SK-N-SH treated with all-trans-retinoic acid at 6 μM for 48 hours (cell line): Measurements from ENCODE around the gene LCAT.

Experiments
- ATAC-seq: fragments of 200-7000 bp; cut with Tn5 transposase; 3 replicates; pipeline ENCODE4 v1.9.1; 2020; ENCODE audit warnings: mild to moderate bottlenecking, moderate library complexity
- ARNTL ChIP-seq: fragments of 450-650 bp; formaldehyde crosslinking; IDR thresholded peaks from 2 replicates; pipeline ENCODE4 v1.5.0; 2020; ENCODE audit warnings: low read depth, mild to moderate bottlenecking, moderate library complexity, borderline replicate concordance
- CREB5 ChIP-seq: fragments of 250-450 bp; sonication (Bioruptor Pico); IDR thresholded peaks from 2 replicates; pipeline ENCODE4 v1.5.1; 2020; ENCODE audit warnings: low read depth, mild to moderate bottlenecking, moderate library complexity
- CSDC2 ChIP-seq: fragments of 250-450 bp; sonication (Bioruptor Pico); IDR thresholded peaks from 2 replicates; pipeline ENCODE4 v1.5.0; 2020; ENCODE audit warnings: mild to moderate bottlenecking, moderate library complexity
- CSRNP3 ChIP-seq: fragments of 250-450 bp; sonication (Bioruptor Pico); IDR thresholded peaks from 2 replicates; pipeline ENCODE4 v1.5.1; 2021; ENCODE audit warnings: mild to moderate bottlenecking, moderate library complexity
- GLIS3 ChIP-seq: fragments of 250-450 bp; sonication (Bioruptor Pico); IDR thresholded peaks from 2 replicates; pipeline ENCODE4 v1.5.0; 2020; ENCODE audit warnings: mild to moderate bottlenecking, moderate library complexity
- OSR1 ChIP-seq: fragments of 250-450 bp; sonication (Bioruptor Pico); IDR thresholded peaks from 2 replicates; pipeline ENCODE4 v1.8.0; 2022; ENCODE audit warnings: moderate library complexity, mild to moderate bottlenecking, inconsistent platforms
- PATZ1 ChIP-seq: fragments of 250-450 bp; sonication (Bioruptor Pico); IDR thresholded peaks from 2 replicates; pipeline ENCODE4 v1.8.0; 2020; ENCODE audit warnings: mild to moderate bottlenecking, moderate library complexity, borderline replicate concordance
- POU6F1 ChIP-seq: fragments of 250-450 bp; sonication (Bioruptor Pico); IDR thresholded peaks from 2 replicates; pipeline ENCODE4 v1.8.0; 2021; ENCODE audit warnings: low read depth, mild to moderate bottlenecking, moderate library complexity, borderline replicate concordance
- PPARA ChIP-seq: fragments of 250-450 bp; sonication (Bioruptor Pico); IDR thresholded peaks from 2 replicates; pipeline ENCODE4 v1.5.0; 2020; ENCODE audit warnings: mild to moderate bottlenecking, borderline replicate concordance
- SNAI2 ChIP-seq: fragments of 250-450 bp; sonication (Bioruptor Pico); IDR thresholded peaks from 2 replicates; pipeline ENCODE4 v1.5.0; 2020; ENCODE audit warnings: mild to moderate bottlenecking, moderate library complexity
- TCF4 ChIP-seq: fragments of 250-450 bp; sonication (Bioruptor Pico); IDR thresholded peaks from 2 replicates; pipeline ENCODE4 v1.8.0; 2021; ENCODE audit warnings: mild to moderate bottlenecking, moderate library complexity, borderline replicate concordance
- TOX ChIP-seq: fragments of 250-450 bp; sonication (Bioruptor Pico); IDR thresholded peaks from 2 replicates; pipeline ENCODE4 v1.8.0; 2021; ENCODE audit warnings: mild to moderate bottlenecking, moderate library complexity, borderline replicate concordance
- TSHZ2 ChIP-seq: fragments of 250-450 bp; sonication (Bioruptor Pico); IDR thresholded peaks from 2 replicates; pipeline ENCODE4 v1.5.0; 2020; ENCODE audit warnings: mild to moderate bottlenecking, moderate library complexity
- ZFP3 ChIP-seq: fragments of 250-450 bp; sonication (Bioruptor Pico); IDR thresholded peaks from 2 replicates; pipeline ENCODE4 v1.5.0; 2020; ENCODE audit warnings: mild to moderate bottlenecking, moderate library complexity
- ZFP30 ChIP-seq: fragments of 450-650 bp; formaldehyde crosslinking; IDR thresholded peaks from 2 replicates; pipeline ENCODE4 v1.5.0; 2022; ENCODE audit warnings: mild to moderate bottlenecking, moderate library complexity
- ZNF8 ChIP-seq: fragments of 450-650 bp; formaldehyde crosslinking; IDR thresholded peaks from 2 replicates; pipeline ENCODE4 v1.5.0; 2020; ENCODE audit warnings: mild to moderate bottlenecking, moderate library complexity

Gene LCAT

GRCh38 chr16:67948015-67948414, 4.1 kb upstream of the LCAT start:
- ATAC-seq = no peak
- TF ChIP-seq GLIS3 (CRISPR knock-in tag) = no peak
- no peak for TF ChIP-seq CSRNP3
- TF ChIP-seq TSHZ2 (CRISPR knock-in tag) = no peak
- no peak for TF ChIP-seq TOX
- TF ChIP-seq OSR1 (CRISPR knock-in tag) = no peak
- TF ChIP-seq SNAI2 = no peak
- TF ChIP-seq ZFP3 (CRISPR knock-in tag) = no peak
- TF ChIP-seq CREB5 (CRISPR knock-in tag) = no peak
- no peak for TF ChIP-seq PATZ1 (CRISPR knock-in tag)
- TF ChIP-seq CSDC2 (CRISPR knock-in tag) = no peak
- TF ChIP-seq TCF4 (CRISPR knock-in tag) = no peak

- ATAC-seq = no peak
- TF ChIP-seq GLIS3 (CRISPR knock-in tag) (no peak), TCF4 (CRISPR knock-in tag) (no peak), CSDC2 (CRISPR knock-in tag) (no peak), ZFP30 (CRISPR knock-in tag) (no peak), TSHZ2 (CRISPR knock-in tag) (no peak), ZNF8 (no peak), ARNTL (CRISPR knock-in tag) (no peak), PPARA (CRISPR knock-in tag) (no peak), CSRNP3 (no peak), POU6F1 (no peak), TOX (no peak)
These were observed 3.1 kb upstream of the LCAT start for GRCh38 chr16:67946966-67947558.
